HG03378 (cell line): Measurements from ENCODE around the gene PRXL2B.

Experiments used
- ATAC-seq: cut with Tn5 transposase; IDR thresholded peaks from one replicate; pipeline ENCODE4 v1.9.1; 2021; ENCODE audit warnings: mild to moderate bottlenecking, moderate library complexity; ENCODE audit not compliant: unreplicated experiment

The PRXL2B gene

GRCh38 chr1:2632561-2633361 lies 46.2 kb downstream of the PRXL2B start, which contains the start of gene MMEL1:
Gene MMEL1 (minus strand): TSS chr1:2633016. CDS start chr1:2629484, 3,532 bp downstream.
- ATAC-seq = no peak

- ATAC-seq = no peak
Measured at GRCh38 chr1:2633366-2633935, 46.9 kb downstream of the PRXL2B start.

- no peak for ATAC-seq
Measured at GRCh38 chr1:2633936-2634491, 47.4 kb downstream of the PRXL2B start.

GRCh38 chr1:2635361-2636010 lies 48.9 kb downstream of the PRXL2B start:
- no peak for ATAC-seq

- ATAC-seq = no peak
Measured at GRCh38 chr1:2636733-2637132, 50.2 kb downstream of the PRXL2B start.

GRCh38 chr1:2637442-2638145 lies 51.0 kb downstream of the PRXL2B start:
- no peak for ATAC-seq

GRCh38 chr1:2638466-2639115 lies 52.0 kb downstream of the PRXL2B start:
- ATAC-seq = no peak

- ATAC-seq = no peak
Measured at GRCh38 chr1:2639203-2639602, 52.6 kb downstream of the PRXL2B start.

GRCh38 chr1:2639607-2640521 lies 53.3 kb downstream of the PRXL2B start:
- ATAC-seq = no peak

GRCh38 chr1:2640626-2641025 lies 54.0 kb downstream of the PRXL2B start:
- no peak for ATAC-seq
